Raji (cell line): ENCODE data around the gene HCFC1R1.
A peak's percentile ranks its signal among the peaks of the same experiment; 100 is the strongest.

Source experiments
- POLR2A ChIP-seq: IDR thresholded peaks from 2 replicates; pipeline ENCODE4 v1.6.1; 2011; ENCODE audit warnings: low read depth, low read length, control low read depth; ENCODE audit not compliant: insufficient read depth

The HCFC1R1 gene

DNA sequence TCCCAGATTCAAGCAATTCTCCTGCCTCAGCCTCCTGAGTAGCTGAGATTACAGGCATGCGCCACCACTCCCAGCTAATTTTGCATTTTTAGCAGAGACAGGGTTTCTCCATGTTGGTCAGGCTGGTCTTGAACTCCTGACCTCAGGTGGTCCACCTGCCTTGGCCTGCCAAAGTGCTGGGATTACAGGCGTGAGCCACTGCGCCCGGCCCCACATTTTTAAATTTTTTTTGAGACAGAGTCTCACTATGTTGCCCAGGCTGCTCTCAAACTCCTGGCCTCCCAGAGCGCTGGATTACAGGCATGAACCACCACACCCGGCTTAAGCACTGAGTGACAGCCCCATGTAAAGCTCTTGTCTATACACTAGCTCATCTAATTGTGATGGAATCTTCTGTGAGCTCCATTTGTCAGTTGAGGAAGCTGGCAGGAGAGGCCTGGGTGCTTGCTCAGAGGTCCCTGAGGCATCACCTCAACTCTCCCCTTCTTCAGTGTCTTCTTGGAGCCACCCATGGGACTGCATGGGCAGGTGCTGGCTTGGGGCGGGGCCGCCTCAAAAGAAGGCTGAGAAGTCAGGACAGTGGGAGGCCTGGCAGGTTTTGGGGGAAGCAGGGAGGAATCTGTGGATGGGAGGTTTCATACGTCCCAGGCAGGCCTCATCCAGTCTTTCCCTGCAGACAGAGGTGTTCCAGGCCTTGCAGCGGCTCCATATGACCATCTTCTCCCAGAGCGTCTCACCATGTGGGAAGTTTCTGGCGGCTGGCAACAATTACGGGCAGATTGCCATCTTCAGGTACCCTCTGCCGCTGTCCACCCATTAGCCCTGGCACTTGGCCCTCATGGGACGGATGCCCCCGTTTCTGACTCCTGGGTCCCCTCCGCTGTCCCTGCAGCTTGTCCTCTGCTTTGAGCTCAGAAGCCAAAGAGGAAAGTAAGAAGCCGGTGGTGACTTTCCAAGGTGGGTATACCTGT, 1.6 kb upstream of the HCFC1R1 start:
- no peak for TF ChIP-seq POLR2A

DNA sequence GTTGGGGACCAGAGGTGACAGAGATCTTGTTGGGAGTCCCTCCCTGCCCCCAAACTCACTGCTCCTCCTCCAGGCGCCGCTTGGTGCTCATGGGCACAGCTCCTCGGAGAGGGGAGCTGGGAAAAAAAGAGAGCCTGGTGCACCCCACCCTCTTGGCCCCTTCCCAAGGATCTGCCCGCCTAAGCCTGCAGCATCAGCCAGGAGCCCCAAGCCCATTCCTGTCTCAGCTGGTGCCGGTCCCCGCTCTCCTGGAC, 400 bp downstream of the HCFC1R1 start:
- no peak for TF ChIP-seq POLR2A

DNA sequence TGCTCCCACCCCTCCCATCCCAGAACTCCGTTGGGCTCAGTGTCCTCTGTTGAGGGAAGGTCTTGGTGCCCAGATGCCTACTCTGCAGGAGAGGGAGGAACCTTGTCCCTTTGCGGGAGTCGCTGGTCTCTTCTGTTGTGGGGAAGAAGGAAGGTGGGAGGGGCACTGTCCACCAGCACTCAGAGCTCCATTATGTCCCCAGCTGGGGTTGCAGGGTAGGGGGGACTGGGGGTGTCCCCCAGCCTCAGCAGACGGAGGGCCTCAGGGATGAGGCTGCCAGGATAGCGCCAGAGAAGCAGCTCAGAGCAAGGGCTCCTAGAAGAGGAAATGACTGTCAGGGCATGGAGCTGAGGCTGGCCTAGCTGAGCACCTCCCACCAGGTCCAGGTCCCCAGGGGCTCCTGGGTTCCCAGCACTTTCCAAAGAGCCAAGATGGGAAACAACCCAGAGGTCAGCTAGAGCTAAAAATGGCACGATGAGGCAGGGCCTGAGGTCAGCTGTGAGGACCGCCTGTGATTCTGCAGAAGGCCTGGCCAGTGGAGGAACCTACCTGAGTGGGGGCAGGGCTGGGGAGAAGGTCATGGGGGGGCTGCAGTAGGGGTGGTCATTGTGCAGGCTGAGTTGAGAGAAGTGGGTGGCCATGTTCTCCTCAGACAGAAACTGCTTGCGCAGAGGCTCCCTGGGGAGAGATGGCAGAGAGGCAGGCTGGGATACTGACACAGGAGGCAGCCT, 893 bp downstream of the HCFC1R1 start:
- TF ChIP-seq POLR2A: no peak

DNA sequence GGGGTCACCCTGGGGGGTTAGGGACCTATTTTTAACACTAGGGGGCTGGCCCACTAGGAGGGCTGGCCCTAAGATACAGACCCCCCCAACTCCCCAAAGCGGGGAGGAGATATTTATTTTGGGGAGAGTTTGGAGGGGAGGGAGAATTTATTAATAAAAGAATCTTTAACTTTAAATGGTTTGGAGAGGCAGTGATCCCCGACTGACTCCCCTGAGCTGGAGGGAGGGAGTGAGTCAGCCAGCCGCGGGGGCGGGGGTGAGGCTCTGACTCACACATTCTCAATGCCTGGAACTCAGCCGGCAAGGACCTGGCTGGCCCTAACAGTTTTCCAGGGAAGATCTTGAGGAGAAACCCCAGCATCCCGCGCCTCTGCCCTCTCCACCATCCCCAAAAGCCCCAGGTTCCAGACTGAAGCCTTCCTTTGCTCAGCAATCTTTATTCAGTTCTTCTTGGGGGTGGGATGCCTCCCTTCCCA, 1.5 kb downstream of the HCFC1R1 start:
- TF ChIP-seq POLR2A: 0 out of 2 replicates have a peak, but pooled peaks have one; percentile 15

DNA sequence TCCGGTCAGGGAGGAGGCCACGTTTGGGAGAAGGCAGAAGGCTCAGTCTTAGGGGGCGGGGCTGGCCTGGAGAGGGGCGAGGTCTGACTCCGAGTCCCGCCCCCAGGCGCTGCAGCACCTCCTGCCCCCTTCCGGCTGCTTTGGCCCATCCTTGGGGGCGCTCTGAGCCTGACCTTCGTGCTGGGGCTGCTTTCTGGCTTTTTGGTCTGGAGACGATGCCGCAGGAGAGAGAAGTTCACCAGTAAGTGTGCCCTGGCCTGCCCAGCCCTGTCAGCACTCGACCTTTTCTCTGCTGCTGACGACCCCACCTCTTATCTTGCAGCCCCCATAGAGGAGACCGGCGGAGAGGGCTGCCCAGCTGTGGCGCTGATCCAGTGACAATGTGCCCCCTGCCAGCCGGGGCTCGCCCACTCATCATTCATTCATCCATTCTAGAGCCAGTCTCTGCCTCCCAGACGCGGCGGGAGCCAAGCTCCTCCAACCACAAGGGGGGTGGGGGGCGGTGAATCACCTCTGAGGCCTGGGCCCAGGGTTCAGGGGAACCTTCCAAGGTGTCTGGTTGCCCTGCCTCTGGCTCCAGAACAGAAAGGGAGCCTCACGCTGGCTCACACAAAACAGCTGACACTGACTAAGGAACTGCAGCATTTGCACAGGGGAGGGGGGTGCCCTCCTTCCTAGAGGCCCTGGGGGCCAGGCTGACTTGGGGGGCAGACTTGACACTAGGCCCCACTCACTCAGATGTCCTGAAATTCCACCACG, 2.1 kb downstream of the HCFC1R1 start:
- no peak for TF ChIP-seq POLR2A

DNA sequence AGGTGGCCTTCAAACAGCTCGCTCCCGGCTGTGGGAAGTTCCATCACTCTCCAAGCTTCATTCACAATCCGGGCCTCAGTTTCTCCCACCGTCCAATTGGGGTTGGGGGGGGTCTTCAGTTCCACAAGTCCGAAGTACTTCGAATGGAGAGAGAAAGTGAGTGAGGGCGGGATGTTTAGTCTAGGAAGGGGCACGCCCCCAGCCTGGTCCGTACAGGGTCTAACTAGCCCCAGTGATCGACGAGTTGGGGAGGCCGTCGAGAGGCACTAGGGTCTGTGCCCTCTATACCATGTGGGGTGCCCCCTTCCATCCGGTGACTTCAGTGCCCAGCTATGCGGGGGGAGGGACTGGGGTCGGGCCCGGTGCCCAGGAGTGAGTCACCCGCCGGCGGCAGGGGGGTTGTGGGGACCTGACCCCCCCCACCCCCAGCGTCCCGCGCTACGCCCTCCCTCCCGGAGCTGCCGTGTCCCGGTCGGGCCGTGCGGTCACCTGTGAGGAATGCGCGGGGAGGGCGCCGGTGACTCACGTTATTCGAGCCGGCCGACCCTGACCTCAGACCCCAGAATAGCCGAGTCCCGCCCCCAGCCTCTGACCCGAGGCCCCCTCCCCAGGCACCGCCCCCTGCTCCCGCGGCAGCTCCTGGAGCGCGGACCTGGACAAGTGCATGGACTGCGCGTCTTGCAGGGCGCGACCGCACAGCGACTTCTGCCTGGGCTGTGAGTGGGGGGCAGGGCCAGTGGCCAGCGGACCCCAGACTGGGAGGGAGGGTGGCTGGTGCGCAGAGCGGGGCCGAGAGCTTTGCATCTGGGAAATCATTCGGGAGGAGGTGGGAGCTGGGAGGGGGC, 2.9 kb downstream of the HCFC1R1 start:
- TF ChIP-seq POLR2A: no peak

DNA sequence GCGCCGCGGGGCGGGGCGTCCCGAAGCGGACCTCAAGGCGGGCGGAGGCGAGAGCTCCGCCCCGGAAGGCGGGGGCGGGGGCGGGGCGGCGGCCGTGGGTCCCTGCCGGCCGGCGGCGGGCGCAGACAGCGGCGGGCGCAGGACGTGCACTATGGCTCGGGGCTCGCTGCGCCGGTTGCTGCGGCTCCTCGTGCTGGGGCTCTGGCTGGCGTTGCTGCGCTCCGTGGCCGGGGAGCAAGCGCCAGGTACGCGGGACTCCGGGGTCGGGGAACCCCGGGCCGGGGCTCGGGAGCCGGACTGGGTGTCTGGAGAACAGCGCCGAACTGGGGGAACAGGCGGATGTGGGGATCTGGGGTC, 3.5 kb downstream of the HCFC1R1 start, which contains the start of gene TNFRSF12A:
TNFRSF12A (plus strand) TSS at position 122 of the 357 bp plus-strand sequence; CDS start at position 152, 30 bp downstream.
- TF ChIP-seq POLR2A: peak; percentile 83

DNA sequence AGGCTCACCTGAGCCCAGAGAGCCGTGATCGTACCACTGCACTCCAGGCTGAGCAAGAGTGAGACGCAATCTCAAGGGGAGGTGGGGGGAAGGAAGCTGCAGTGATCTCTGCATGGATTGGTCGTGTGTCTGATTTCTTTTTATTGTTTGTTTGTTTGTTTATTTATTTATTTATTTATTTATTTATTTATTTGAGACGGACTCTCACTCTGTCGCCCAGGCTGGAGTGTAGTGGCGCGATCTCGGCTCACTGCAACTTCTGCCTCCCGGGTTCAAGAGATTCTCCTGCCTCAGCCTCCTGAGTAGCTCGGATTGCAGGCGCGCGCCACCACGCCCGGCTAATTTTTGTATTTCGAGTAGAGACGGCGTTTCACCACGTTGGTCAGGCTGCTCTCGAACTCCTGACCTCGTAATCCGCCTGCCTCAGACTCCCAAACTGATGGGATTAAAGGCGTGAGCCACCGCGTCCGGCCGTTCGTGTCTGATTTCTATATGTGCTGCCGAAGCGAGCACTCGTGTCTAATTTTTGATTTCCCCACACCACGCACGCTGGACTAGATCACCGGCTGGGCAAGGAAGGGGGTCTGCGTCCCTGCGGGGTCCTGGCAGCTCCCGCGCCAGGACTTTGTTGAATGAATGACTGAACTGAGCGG, 4.0 kb downstream of the HCFC1R1 start:
- TF ChIP-seq POLR2A: no peak

DNA sequence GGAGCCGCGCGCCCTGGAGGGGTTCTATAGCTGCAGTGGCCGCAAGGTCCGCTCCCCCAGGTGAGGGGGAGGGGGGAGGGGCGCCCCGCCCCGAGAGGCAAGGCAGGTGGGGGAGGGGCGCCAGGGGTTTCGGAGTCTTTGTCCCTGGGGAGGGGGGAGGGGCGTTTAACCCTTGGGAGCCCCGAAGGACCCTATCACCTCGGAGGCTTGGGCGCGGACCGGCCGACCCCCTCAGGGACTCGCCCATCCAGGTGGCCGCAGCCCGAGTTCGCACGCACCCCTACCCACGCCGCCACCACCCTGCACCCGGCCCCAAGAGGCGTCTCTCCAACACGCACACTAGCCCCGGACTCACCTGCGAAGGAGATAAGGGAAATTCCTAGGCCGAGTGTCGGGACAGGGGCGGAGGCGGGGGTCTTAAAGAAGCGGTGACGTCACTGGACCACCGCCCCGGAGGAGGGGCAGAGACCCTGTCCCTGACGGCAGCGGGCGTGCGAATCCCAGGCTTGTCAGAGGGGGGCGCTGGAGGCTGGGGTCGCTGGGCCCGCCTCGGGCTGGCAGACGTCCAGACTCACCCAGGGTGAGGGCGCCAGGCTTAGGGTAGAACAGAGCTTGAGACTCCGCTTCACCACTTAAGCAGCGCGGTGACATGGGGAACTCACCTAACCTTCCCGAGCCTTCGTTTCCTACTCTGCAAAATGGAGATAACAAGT, 5.8 kb downstream of the HCFC1R1 start, which contains the start of gene CLDN6:
CLDN6 (minus strand) TSS at position 390 of the 713 bp plus-strand sequence. CDS start 2,162 bp downstream, outside the sequence.
- TF ChIP-seq POLR2A: no peak

DNA sequence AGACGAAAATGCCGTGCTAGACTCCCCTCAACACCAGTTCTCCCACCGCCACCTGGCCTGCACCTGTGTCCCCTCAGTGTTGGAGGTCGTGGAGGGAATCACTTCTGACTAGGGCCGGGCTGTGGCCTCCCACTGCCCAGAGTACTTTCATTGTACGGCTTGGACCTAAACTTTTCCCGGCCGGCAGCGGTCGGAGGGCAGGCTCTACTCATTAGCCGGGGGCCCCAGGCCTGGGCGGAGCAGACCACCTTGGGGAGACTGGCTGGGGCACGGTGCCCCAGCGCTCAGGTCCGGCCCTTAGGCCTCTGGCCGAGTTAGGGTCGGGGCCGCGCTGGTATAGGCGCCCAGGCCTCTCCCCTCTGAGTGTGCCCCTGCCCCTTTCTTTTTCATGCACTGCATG, 6.4 kb downstream of the HCFC1R1 start:
- no peak for TF ChIP-seq POLR2A

DNA sequence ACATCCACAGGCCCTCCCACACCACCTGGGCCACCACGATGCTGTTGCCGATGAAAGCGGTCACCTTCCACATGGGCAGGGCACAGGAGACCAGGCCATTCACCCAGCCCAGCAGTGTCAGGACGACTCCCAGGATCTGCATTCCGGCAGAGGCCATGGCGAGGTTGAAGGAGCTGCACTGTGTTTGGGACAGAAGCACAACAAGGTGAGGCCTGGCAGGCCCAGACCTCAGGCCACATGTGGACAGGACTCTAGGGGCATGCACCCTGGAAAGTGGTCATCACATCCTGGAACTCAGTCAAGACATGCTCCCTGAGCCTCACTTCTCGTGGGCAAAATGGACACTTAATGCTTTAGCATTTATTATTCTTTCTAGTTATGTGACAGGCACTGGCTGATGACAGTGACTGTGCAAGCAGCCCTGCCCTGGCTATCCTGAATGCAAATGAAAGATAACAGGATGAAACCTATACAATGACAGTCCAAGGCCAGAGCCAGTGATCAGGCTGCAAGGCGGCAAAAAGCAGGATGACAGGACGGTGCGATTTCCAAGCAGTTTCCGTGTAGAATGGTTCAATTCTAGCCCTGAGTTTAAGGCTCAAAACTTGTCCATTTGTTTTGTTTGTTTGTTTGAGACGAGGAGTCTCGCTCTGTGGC, 7.7 kb downstream of the HCFC1R1 start:
- no peak for TF ChIP-seq POLR2A

DNA sequence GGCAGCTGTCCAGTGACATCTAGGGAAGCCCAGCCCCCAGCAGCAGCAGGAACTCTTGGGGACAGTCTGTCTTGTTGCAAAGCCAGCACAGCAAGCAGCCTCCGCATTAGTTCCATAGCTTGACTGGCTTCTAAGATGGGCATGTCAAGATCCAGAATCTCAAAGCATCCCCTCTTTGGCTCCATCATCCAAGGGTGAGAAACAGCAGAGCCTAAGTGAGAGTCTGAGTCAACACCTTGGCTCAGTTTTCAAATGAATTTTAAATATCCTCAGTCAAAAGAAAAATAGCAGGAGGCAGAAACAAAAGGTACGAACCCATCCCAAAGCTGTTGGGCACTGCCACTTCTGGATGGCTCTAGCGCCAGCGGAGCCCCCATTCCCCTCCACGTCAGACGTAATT, 8.8 kb downstream of the HCFC1R1 start:
- TF ChIP-seq POLR2A: no peak

DNA sequence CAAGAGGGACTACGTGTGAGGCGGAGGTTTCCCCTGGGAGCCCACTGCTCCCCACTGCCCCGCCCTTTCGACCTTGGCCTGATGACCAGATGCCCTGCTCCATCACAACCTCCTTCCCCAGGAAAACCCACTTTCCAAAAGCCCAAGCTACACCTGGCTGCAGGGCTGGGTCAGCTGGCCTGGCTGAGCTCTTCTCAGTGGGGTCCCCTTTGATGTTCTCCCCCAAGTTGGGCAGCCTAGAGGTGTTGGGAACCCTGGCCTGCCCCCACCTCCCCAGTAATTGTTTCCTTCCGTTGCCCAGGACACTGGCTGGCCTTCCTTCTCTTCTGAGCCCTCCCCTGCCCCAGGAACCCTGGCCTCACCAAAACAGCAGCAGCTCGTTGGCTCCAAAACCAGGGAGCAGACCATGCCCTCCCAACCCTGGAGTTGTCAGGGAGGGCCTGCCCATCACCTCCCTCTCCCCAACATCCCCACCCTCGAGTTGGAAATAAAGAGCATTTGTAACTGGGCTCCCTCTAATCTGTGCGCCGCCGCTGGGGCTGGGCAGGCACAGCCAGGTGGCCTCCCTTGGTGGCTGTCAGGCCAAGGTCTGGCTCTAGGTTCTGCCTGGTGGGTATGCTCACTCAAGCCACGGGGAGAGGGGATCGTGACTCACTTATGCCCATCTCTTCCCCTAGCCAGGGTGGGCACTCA, 9.6 kb downstream of the HCFC1R1 start:
- TF ChIP-seq POLR2A: no peak
